H9 (cell line): ENCODE results near the gene ZNF485. TPM values are rescaled to one million over a fixed set of nuclear protein-coding genes. Genes with fewer than 3 reads are reported as not detected.
"Not testable (repeated sequence)": the region's sequence is repeated elsewhere in the genome, so short reads cannot be mapped to it uniquely, and the experiment has no call there.

Experiments used
- DNase-seq: peaks from one replicate; pipeline ENCODE4 v3.0.0-alpha.2; 2017
- H2AFZ ChIP-seq: one replicate; pipeline ENCODE4 v1.6.1; 2013; ENCODE audit warnings: mild to moderate bottlenecking, low read length, control low read depth, moderate library complexity
- H2AK5ac ChIP-seq: 2 replicates; pipeline ENCODE4 v1.6.1; 2013; ENCODE audit warnings: low read length, control low read depth, mixed read lengths; ENCODE audit not compliant: insufficient read length
- H2BK120ac ChIP-seq: one replicate; pipeline ENCODE4 v1.6.1; 2013; ENCODE audit warnings: low read depth, mild to moderate bottlenecking, low read length, control low read depth, inconsistent platforms; ENCODE audit not compliant: poor library complexity, severe bottlenecking
- H2BK12ac ChIP-seq: 2 replicates; pipeline ENCODE4 v1.6.1; 2013; ENCODE audit warnings: low read length, control low read depth, mixed read lengths, low read depth; ENCODE audit not compliant: insufficient read length
- H2BK15ac ChIP-seq: 2 replicates; pipeline ENCODE4 v1.6.1; 2013; ENCODE audit warnings: low read depth, low read length, control low read depth
- H2BK20ac ChIP-seq: one replicate; pipeline ENCODE4 v1.6.1; 2013; ENCODE audit warnings: low read depth, mild to moderate bottlenecking, low read length, control low read depth, inconsistent platforms; ENCODE audit not compliant: poor library complexity, severe bottlenecking
- H2BK5ac ChIP-seq: 2 replicates; pipeline ENCODE4 v1.6.1; 2013; ENCODE audit warnings: low read length, control low read depth, mixed read lengths; ENCODE audit not compliant: insufficient read length
- H3K14ac ChIP-seq: 2 replicates; pipeline ENCODE4 v1.6.1; 2013; ENCODE audit warnings: low read length, control low read depth; ENCODE audit not compliant: insufficient read depth
- H3K18ac ChIP-seq: 2 replicates; pipeline ENCODE4 v1.6.1; 2013; ENCODE audit warnings: low read depth, mild to moderate bottlenecking, mixed read lengths, low read length, control low read depth; ENCODE audit not compliant: insufficient read length
- H3K23ac ChIP-seq: 2 replicates; pipeline ENCODE4 v1.6.1; 2013; ENCODE audit warnings: low read length, control low read depth, mixed read lengths, low read depth; ENCODE audit not compliant: insufficient read length
- H3K23me2 ChIP-seq: 2 replicates; pipeline ENCODE4 v1.6.1; 2013; ENCODE audit warnings: low read depth, mild to moderate bottlenecking, mixed read lengths, low read length, control low read depth; ENCODE audit not compliant: insufficient read length, poor library complexity, severe bottlenecking
- H3K27ac ChIP-seq: 2 replicates; pipeline ENCODE4 v1.5.1; 2013; ENCODE audit warnings: low read length, control low read depth, mixed read lengths, low read depth; ENCODE audit not compliant: insufficient read length
- H3K27me3 ChIP-seq: 2 replicates; pipeline ENCODE4 v1.6.1; 2013; ENCODE audit warnings: low read length, control low read depth, inconsistent platforms; ENCODE audit not compliant: insufficient read depth
- H3K4ac ChIP-seq: 2 replicates; pipeline ENCODE4 v1.6.1; 2013; ENCODE audit warnings: low read depth, mild to moderate bottlenecking, control low read depth, inconsistent platforms, low read length, moderate library complexity
- H3K4me1 ChIP-seq: 2 replicates; pipeline ENCODE4 v1.6.1; 2013; ENCODE audit warnings: low read length, control low read depth, inconsistent platforms; ENCODE audit not compliant: insufficient read depth
- H3K4me2 ChIP-seq: 2 replicates; pipeline ENCODE4 v1.6.1; 2013; ENCODE audit warnings: low read length, control low read depth, mixed read lengths; ENCODE audit not compliant: insufficient read length, insufficient read depth
- H3K56ac ChIP-seq: 2 replicates; pipeline ENCODE4 v1.6.1; 2013; ENCODE audit warnings: low read depth, mild to moderate bottlenecking, mixed read lengths, low read length, control low read depth; ENCODE audit not compliant: insufficient read length
- H3K79me1 ChIP-seq: 2 replicates; pipeline ENCODE4 v1.6.1; 2013; ENCODE audit warnings: low read depth, mild to moderate bottlenecking, moderate library complexity, low read length, control low read depth, inconsistent platforms; ENCODE audit not compliant: insufficient read depth, poor library complexity, severe bottlenecking
- H3K79me2 ChIP-seq: 2 replicates; pipeline ENCODE4 v1.6.1; 2013; ENCODE audit warnings: low read length, control low read depth, inconsistent platforms; ENCODE audit not compliant: insufficient read depth
- H3K9ac ChIP-seq: 2 replicates; pipeline ENCODE4 v1.6.1; 2013; ENCODE audit warnings: low read length, control low read depth, mixed read lengths; ENCODE audit not compliant: insufficient read length; ENCODE audit errors: extremely low read depth
- H3K9me3 ChIP-seq: one replicate; pipeline ENCODE4 v1.6.1; 2013; ENCODE audit warnings: low read depth, low read length, inconsistent platforms; ENCODE audit not compliant: control insufficient read depth
- H3T11ph ChIP-seq: one replicate; pipeline ENCODE4 v1.6.1; 2013; ENCODE audit warnings: mild to moderate bottlenecking, low read length, control low read depth, inconsistent platforms
- H4K20me1 ChIP-seq: one replicate; pipeline ENCODE4 v1.6.1; 2013; ENCODE audit not compliant: control insufficient read depth, insufficient read length, insufficient read depth
- H4K5ac ChIP-seq: 2 replicates; pipeline ENCODE4 v1.6.1; 2013; ENCODE audit warnings: low read depth, mild to moderate bottlenecking, mixed read lengths, low read length, control low read depth; ENCODE audit not compliant: insufficient read length
- H4K8ac ChIP-seq: replicated peaks from 2 replicates; pipeline ENCODE4 v1.6.1; 2013; ENCODE audit warnings: low read length, control low read depth, mixed read lengths, low read depth; ENCODE audit not compliant: insufficient read length
- H4K91ac ChIP-seq: 2 replicates; pipeline ENCODE4 v1.6.1; 2013; ENCODE audit warnings: low read depth, mild to moderate bottlenecking, moderate library complexity, mixed read lengths, low read length, control low read depth; ENCODE audit not compliant: insufficient read length
- H3K27ac Mint-ChIP-seq, 3 experiments: 2 replicates in 2 of 3; 3 replicates in 1 of 3; pipeline ENCODE4 v1.8.0; 2020 to 2021; ENCODE audit warnings: mixed read lengths in 3 of 3, mild to moderate bottlenecking in 1 of 3, moderate library complexity in 1 of 3
- H3K27me3 Mint-ChIP-seq: 2 replicates; pipeline ENCODE4 v1.8.0; 2021; ENCODE audit warnings: low read depth, mild to moderate bottlenecking, moderate library complexity, mixed read lengths
- H3K36me3 Mint-ChIP-seq, 3 experiments: 2 replicates in 2 of 3; 3 replicates in 1 of 3; pipeline ENCODE4 v1.8.0; 2020 to 2021; ENCODE audit warnings: low read depth in 3 of 3, mixed read lengths in 3 of 3; ENCODE audit not compliant: insufficient read depth in 1 of 3
- H3K4me1 Mint-ChIP-seq, 2 experiments: 2 replicates each; pipeline ENCODE4 v1.8.0; 2020; ENCODE audit warnings: mixed read lengths in 2 of 2
- H3K4me3 Mint-ChIP-seq, 2 experiments: 2 replicates in 1 of 2; 3 replicates in 1 of 2; pipeline ENCODE4 v1.8.0; 2020 to 2021; ENCODE audit warnings: mild to moderate bottlenecking in 2 of 2, mixed read lengths in 2 of 2, moderate library complexity in 1 of 2
- H3K9me3 Mint-ChIP-seq, 2 experiments: 2 replicates in 1 of 2; 3 replicates in 1 of 2; pipeline ENCODE4 v1.8.0; 2020; ENCODE audit warnings: mild to moderate bottlenecking in 2 of 2, mixed read lengths in 2 of 2, moderate library complexity in 1 of 2
- CTCF ChIP-seq: fragments of 200-600 bp; sonication (generic); conservative IDR thresholded peaks from 3 replicates; pipeline ENCODE4 v1.8.0; 2021; ENCODE audit warnings: antibody characterized with exemption, mild to moderate bottlenecking
- WGBS: extraction: QIAGEN DNeasy Blood & Tissue Kit; methylation state at CpG from one replicate; pipeline ENCODE4 v1.1.7; 2013; ENCODE audit warnings: missing lambda C conversion rate, low lambda C conversion rate, mixed read lengths; ENCODE audit not compliant: insufficient read length; ENCODE audit errors: extremely low coverage; 5-methylcytosine and 5-hydroxymethylcytosine counted together
- total RNA-seq: library from RNA; stranded (reverse); gene quantifications from 2 replicates; pipeline ENCODE4 v1.2.1, GENCODE V29; 2021

Gene ZNF485
- total RNA-seq, 1 experiment from 2014 or later = 8.9 TPM

GRCh38 chr10:43599333-43599732 is 6.9 kb upstream of the ZNF485 start:
- Histone ChIP-seq H3K4ac (no peak overlapping the region), H2AFZ (no peak overlapping the region), H3K23me2 (no peaks in the 10 kb centered on the region), H3K9me3 (no peaks in the 10 kb centered on the region), H4K8ac (no peak overlapping the region), H2BK120ac (no peak overlapping the region), H4K20me1 (no peaks in the 10 kb centered on the region), H4K5ac (no peak overlapping the region), H3K14ac (no peak overlapping the region), H3T11ph (no peak overlapping the region), H3K56ac (no peak overlapping the region), H3K79me1 (no peaks in the 10 kb centered on the region), H3K18ac (no peak overlapping the region), H3K4me1 (no peaks in the 10 kb centered on the region), H3K23ac (no peak overlapping the region), H3K79me2 (no peaks in the 10 kb centered on the region), H4K91ac (no peak overlapping the region), H2BK5ac (no peak overlapping the region), H2BK12ac (no peak overlapping the region), H3K27me3 (no peaks in the 10 kb centered on the region), H2AK5ac (no peak overlapping the region), H3K9ac (no peak overlapping the region), H2BK15ac (no peak overlapping the region), H3K4me2 (no peak overlapping the region), H3K27ac (no peak overlapping the region), H2BK20ac (no peak overlapping the region)
- no peaks in the 10 kb centered on the region for H3K4me1 Mint-ChIP-seq
- no CpG with 5 or more reads among the region's 2 CpGs for WGBS
- TF ChIP-seq CTCF = no peak
- H3K4me3 Mint-ChIP-seq = no peak overlapping the region
- peaks cover 0 to 10% (median 2%) of the 10 kb centered on the region in 3 experiments; a peak in 1 of 7 replicates for H3K36me3 Mint-ChIP-seq
- peaks cover 22% of the 10 kb centered on the region for H3K27me3 Mint-ChIP-seq
- DNase-seq = no peak
- peaks cover 44 to 58% of the 10 kb centered on the region in 2 experiments for H3K9me3 Mint-ChIP-seq
- H3K27ac Mint-ChIP-seq = no peak overlapping the region

GRCh38 chr10:43601576-43601975 is 4.7 kb upstream of the ZNF485 start:
- not testable (repeated sequence) for H3K4me1 ChIP-seq, H3K9ac ChIP-seq, H3K4me3 Mint-ChIP-seq, H3K27ac ChIP-seq, H3K18ac ChIP-seq, H4K5ac ChIP-seq, H3K9me3 ChIP-seq, H2BK20ac ChIP-seq, H3K56ac ChIP-seq, H3K79me1 ChIP-seq, H3K4ac ChIP-seq, H3K27me3 ChIP-seq, H3K14ac ChIP-seq, H3K4me1 Mint-ChIP-seq, H2BK15ac ChIP-seq, H4K91ac ChIP-seq, H3K23me2 ChIP-seq, H4K8ac ChIP-seq, H3T11ph ChIP-seq, H2BK12ac ChIP-seq, H3K4me2 ChIP-seq, H2AK5ac ChIP-seq, H3K79me2 ChIP-seq, H2AFZ ChIP-seq, H2BK120ac ChIP-seq, DNase-seq, H2BK5ac ChIP-seq, H3K23ac ChIP-seq, H4K20me1 ChIP-seq, H3K27ac Mint-ChIP-seq
- H3K27me3 Mint-ChIP-seq = peaks cover 28% of the 10 kb centered on the region
- no CpG with 5 or more reads among the region's 6 CpGs for WGBS
- H3K9me3 Mint-ChIP-seq = peaks cover 42 to 50% of the 10 kb centered on the region in 2 experiments
- peaks cover 0 to 10% (median 3%) of the 10 kb centered on the region in 3 experiments; a peak in 2 of 7 replicates for H3K36me3 Mint-ChIP-seq
